Fibroblast of lung (primary cell): ENCODE results near the gene ANKMY1. TPM values are rescaled to one million over a fixed set of nuclear protein-coding genes. Genes with fewer than 3 reads are reported as not detected.

Experiments used
- DNase-seq, 2 donors: peaks; one replicate each; pipeline versions ENCODE4 v3.0.0 to v3.0.0-alpha.2; 2010; ENCODE audit warnings: low read depth in 2 of 2
- H2AFZ ChIP-seq: 2 replicates; pipeline ENCODE4 v1.5.1; 2012; ENCODE audit warnings: low read length, control low read depth, inconsistent platforms
- H3K27ac ChIP-seq: 2 replicates; pipeline ENCODE4 v1.5.1; 2011; ENCODE audit warnings: low read length, control low read depth; ENCODE audit not compliant: insufficient read depth
- H3K27me3 ChIP-seq: 2 replicates; pipeline ENCODE4 v1.5.1; 2011; ENCODE audit warnings: mild to moderate bottlenecking, low read length; ENCODE audit not compliant: control insufficient read depth, insufficient read depth
- H3K36me3 ChIP-seq: 2 replicates; pipeline ENCODE4 v1.5.1; 2011; ENCODE audit warnings: low read length; ENCODE audit not compliant: control insufficient read depth, insufficient read depth
- H3K4me1 ChIP-seq: 2 replicates; pipeline ENCODE4 v1.5.1; 2011; ENCODE audit warnings: low read length; ENCODE audit not compliant: control insufficient read depth, insufficient read depth; ENCODE audit errors: extremely low read depth
- H3K4me2 ChIP-seq: 2 replicates; pipeline ENCODE4 v1.5.1; 2011; ENCODE audit warnings: low read length, control low read depth; ENCODE audit not compliant: insufficient read depth; ENCODE audit errors: extremely low read depth
- H3K4me3 ChIP-seq, 4 experiments: fragments of 200-600 bp in 1 of 4; sonication (generic) in 1 of 4; replicated peaks in 1 of 4; 2 replicates each; pipeline ENCODE4 v1.5.1; 2011 to 2016; ENCODE audit warnings: low read length in 4 of 4, low read depth in 3 of 4, mild to moderate bottlenecking in 3 of 4, control low read depth in 2 of 4, inconsistent platforms in 1 of 4, mixed read lengths in 1 of 4; ENCODE audit not compliant: insufficient read depth in 1 of 4; ENCODE audit errors: control extremely low read depth in 1 of 4
- H3K79me2 ChIP-seq: 2 replicates; pipeline ENCODE4 v1.5.1; 2012; ENCODE audit warnings: mild to moderate bottlenecking, low read length, inconsistent platforms; ENCODE audit not compliant: control insufficient read depth, insufficient read depth
- H3K9ac ChIP-seq: 2 replicates; pipeline ENCODE4 v1.5.1; 2011; ENCODE audit warnings: mild to moderate bottlenecking, low read length, control low read depth; ENCODE audit not compliant: insufficient read depth
- H3K9me3 ChIP-seq: 2 replicates; pipeline ENCODE4 v1.5.1; 2012; ENCODE audit warnings: low read depth, low read length; ENCODE audit not compliant: control insufficient read depth, insufficient read depth
- H4K20me1 ChIP-seq: 2 replicates; pipeline ENCODE4 v1.5.1; 2011; ENCODE audit warnings: low read length; ENCODE audit not compliant: control insufficient read depth, insufficient read depth; ENCODE audit errors: extremely low read depth
- EZH2 ChIP-seq: IDR thresholded peaks from 2 replicates; pipeline ENCODE4 v1.5.1; 2012; ENCODE audit warnings: low read length, control low read depth, mild to moderate bottlenecking; ENCODE audit errors: missing control alignments
- polyA plus RNA-seq, 2 donors: library from polyadenylated mRNA; depleted of rRNA in 1 of 2; stranded (reverse) in 1 of 2; unstranded in 1 of 2; fragments of >200 nt; gene quantifications; 2 replicates each; pipeline ENCODE4 v1.2.1, GENCODE V29; 2011 to 2012; ENCODE audit warnings: missing spikeins in 1 of 2
- total RNA-seq: library from RNA; depleted of rRNA; stranded (reverse); fragments of >200 nt; gene quantifications from 2 replicates; pipeline ENCODE4 v1.2.1, GENCODE V29; 2014
- TF ChIP-seq, protein P1 (sequence below), 2 donors: IDR thresholded peaks in 1 of 2; conservative IDR thresholded peaks in 1 of 2; 1 replicate in 1 of 2; 2 replicates in 1 of 2; pipeline ENCODE4 v1.5.1; 2011 to 2012; ENCODE audit warnings: low read length in 2 of 2, control low read depth in 1 of 2, inconsistent platforms in 1 of 2, low read depth in 1 of 2, mild to moderate bottlenecking in 1 of 2

ANKMY1 gene
- total and polyA plus RNA-seq, 2 donors (not counting 1 experiment from before 2014, with no cell fraction given) = 2.8 to 7.4 TPM

DNA sequence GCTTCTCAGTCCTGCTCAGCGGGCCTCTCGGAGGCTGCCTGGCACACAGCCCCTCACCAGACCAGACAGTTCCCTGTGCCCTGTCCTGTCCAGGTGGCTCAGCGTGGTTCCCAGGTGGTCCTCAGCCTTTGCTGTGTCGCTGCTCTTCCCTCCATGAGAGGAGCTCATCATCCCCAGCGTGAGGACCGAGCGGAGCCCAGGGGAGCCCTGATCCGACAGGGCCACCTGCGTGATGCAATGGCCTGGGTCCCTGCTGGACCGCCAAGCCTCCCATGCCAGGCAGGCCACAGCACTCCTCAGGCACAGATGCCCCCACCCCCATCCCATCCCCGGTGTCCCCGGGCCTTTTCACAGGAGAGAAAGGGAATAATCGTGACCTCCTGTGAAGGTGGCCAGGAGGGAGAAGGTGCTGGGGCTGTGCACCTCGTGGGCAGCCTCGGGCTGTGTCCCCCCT is 118.1 kb downstream of the ANKMY1 start:
- no peaks in the 10 kb centered on the region for H3K9me3 ChIP-seq
- H3K4me1 ChIP-seq = peaks cover 14% of the 10 kb centered on the region
- no peak overlapping the region for H2AFZ ChIP-seq
- H3K4me3 ChIP-seq = no peak overlapping the region
- no peak overlapping the region for H3K9ac ChIP-seq
- H4K20me1 ChIP-seq = no peaks in the 10 kb centered on the region
- no peak overlapping the region for H3K27ac ChIP-seq
- DNase-seq = no peak
- H3K79me2 ChIP-seq = peaks cover 84% of the 10 kb centered on the region
- H3K4me2 ChIP-seq = no peak overlapping the region
- TF ChIP-seq, protein P1, sequence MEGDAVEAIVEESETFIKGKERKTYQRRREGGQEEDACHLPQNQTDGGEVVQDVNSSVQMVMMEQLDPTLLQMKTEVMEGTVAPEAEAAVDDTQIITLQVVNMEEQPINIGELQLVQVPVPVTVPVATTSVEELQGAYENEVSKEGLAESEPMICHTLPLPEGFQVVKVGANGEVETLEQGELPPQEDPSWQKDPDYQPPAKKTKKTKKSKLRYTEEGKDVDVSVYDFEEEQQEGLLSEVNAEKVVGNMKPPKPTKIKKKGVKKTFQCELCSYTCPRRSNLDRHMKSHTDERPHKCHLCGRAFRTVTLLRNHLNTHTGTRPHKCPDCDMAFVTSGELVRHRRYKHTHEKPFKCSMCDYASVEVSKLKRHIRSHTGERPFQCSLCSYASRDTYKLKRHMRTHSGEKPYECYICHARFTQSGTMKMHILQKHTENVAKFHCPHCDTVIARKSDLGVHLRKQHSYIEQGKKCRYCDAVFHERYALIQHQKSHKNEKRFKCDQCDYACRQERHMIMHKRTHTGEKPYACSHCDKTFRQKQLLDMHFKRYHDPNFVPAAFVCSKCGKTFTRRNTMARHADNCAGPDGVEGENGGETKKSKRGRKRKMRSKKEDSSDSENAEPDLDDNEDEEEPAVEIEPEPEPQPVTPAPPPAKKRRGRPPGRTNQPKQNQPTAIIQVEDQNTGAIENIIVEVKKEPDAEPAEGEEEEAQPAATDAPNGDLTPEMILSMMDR (conservative IDR thresholded peaks at IDR 0.05 in 1 of 2, IDR thresholded peaks at IDR 0.05 in 1 of 2; ENCODE audit: low read depth in 1 of 2, low read length in 2 of 2) = no peak
- no peak for TF ChIP-seq EZH2
- no peaks in the 10 kb centered on the region for H3K27me3 ChIP-seq
- H3K36me3 ChIP-seq = peaks cover 17% of the 10 kb centered on the region

DNA sequence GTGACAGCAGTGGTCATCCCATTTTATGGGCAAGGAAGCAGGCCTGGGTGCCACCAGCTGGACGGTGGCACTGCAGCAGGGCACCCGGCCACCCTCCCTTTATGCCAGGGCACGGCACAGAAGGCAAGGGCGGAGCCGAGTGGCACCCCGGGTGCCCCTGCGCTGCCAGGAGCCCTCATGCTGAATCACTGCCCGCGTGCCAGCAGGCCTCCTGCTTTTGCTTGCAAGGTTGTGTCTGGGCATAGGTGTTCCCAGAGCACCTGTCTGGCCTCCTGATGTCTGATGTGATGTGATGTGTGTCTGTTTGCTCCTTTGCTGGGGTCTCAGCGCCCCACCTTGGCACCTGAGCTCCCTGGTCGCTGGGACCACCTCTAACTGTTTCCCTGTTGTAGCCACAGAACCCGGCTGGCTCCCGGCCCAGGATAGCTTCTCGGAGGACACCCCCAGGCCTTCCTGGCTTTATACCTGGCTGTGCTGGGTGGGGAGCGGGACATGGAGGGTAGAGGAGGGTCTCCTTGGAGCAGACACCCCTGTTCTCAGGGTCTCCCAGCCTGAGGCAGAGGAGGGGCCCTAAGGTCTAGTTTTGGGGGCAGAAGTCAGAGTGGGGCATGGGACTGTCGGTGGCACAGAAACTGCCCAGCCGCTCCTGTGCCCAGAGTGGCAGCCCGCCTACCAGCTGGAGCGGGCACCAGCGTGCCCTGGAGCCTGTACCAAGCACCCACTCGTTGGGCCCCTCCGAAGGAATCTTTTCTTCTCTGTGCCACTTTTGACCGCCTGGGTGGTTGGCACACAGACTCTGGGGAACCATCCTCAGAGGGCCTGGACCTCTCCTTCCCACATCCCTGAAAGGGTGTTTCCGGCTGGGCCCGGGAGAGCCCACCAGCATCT is 118.7 kb downstream of the ANKMY1 start:
- H3K4me2 ChIP-seq = peak overlapping the region; percentile 52
- H3K4me1 ChIP-seq = peaks cover 18% of the 10 kb centered on the region
- no peaks in the 10 kb centered on the region for H3K9me3 ChIP-seq
- no peak overlapping the region for H3K27ac ChIP-seq
- no peaks in the 10 kb centered on the region for H3K27me3 ChIP-seq
- H3K36me3 ChIP-seq = peaks cover 12% of the 10 kb centered on the region
- H3K79me2 ChIP-seq = peaks cover 78% of the 10 kb centered on the region
- no peak overlapping the region for H3K9ac ChIP-seq
- no peak overlapping the region for H2AFZ ChIP-seq
- peak overlapping the region in 1 of 4 experiments; percentile 79 for H3K4me3 ChIP-seq
- TF ChIP-seq, protein P1 (conservative IDR thresholded peaks at IDR 0.05 in 1 of 2, IDR thresholded peaks at IDR 0.05 in 1 of 2; ENCODE audit: low read depth in 1 of 2, low read length in 2 of 2) = no peak
- no peak for TF ChIP-seq EZH2
- H4K20me1 ChIP-seq = no peaks in the 10 kb centered on the region
- DNase-seq = no peak

DNA sequence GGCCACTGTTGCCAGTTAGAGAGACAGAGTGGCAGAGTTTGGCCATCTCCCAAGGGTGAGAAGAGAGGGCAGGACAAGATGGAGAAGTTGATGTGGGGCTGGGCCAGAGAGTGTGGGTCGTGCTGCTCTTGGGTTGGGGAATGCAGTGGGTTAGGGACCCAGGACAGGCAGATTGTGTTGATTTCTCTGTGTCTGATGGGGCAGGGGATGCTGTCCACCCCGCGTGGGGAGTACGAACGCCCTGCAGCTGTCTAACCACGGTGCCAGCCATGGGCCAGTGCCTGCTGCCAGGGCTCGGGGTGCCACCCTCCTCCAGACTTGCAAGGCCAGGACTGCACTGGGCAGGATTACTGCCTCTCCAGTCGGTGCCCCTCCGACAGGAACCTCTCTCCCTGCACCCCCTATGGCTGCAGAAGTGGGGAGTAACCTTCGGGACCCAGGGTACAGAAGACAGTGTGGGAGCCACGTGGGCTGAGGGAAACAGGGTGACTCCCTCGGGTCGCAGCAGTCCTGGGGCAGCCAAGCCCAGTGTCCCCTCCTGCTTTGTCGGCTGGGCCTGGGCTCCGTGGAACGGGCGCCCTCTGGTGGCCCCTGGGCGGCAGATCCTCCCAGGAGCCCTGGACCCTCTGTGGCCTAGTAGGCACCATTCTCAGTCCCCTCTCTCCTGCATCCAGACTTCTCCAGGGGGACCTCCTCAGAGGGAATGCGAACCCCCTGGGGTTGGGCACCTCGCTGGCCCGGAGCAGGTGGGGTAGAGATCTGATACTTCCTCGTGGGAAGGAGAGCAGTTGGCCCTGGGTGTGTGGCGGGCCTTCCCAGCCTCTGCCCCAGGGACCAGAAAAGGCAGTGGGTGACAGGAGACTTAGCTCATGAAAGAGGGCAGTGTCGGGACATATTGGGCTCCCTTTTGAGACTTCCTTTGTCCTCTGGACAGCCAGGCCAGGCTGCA is 119.7 kb downstream of the ANKMY1 start:
- Histone ChIP-seq H3K4me3 (peak overlapping the region; percentile 77 to 82 (median 80)), H3K9ac (peak overlapping the region; percentile 37), H3K4me2 (peak overlapping the region; percentile 97), H3K4me1 (peaks cover 21% of the 10 kb centered on the region), H3K27me3 (no peaks in the 10 kb centered on the region), H3K27ac (peak overlapping the region; percentile 27), H3K79me2 (peaks cover 69% of the 10 kb centered on the region), H4K20me1 (no peaks in the 10 kb centered on the region), H3K9me3 (no peaks in the 10 kb centered on the region), H3K36me3 (peaks cover 9% of the 10 kb centered on the region), H2AFZ (no peak overlapping the region)
- DNase-seq = peak; percentile 41 to 62
- TF ChIP-seq, protein P1 (conservative IDR thresholded peaks at IDR 0.05 in 1 of 2, IDR thresholded peaks at IDR 0.05 in 1 of 2; ENCODE audit: low read depth in 1 of 2, low read length in 2 of 2) = peak; percentile 86 to 95
- TF ChIP-seq EZH2 = no peak
